Measurements from ENCODE around the gene ILRUN.

- TF ChIP-seq CTCF (IDR thresholded peaks at IDR 0.05; ENCODE audit: insufficient read depth, low read length) (no peak), POLR2AphosphoS5 (IDR thresholded peaks at IDR 0.05; ENCODE audit: low read depth) (no peak), GABPA (IDR thresholded peaks at IDR 0.05; ENCODE audit: low read depth) (no peak), REST (IDR thresholded peaks at IDR 0.05; ENCODE audit: insufficient replicate concordance, low read depth) (no peak), SPI1 (IDR thresholded peaks at IDR 0.05; ENCODE audit: borderline replicate concordance, low read depth) (no peak)
Measured at GRCh38 chr6:34667481-34668238, 28.9 kb downstream of the ILRUN start.
